ENCODE measurements around the gene PLEKHA8. TPM values are rescaled to one million over a fixed set of nuclear protein-coding genes. Genes with fewer than 3 reads are reported as not detected.

Gene PLEKHA8
- total RNA-seq, 2 donors from 2014 or later, result 11.7 to 14.9 TPM

GRCh38 chr7:30023524-30023923 is 4.7 kb upstream of the PLEKHA8 start:
- Histone ChIP-seq H3K4me3 (no peak overlapping the region), H3K36me3 (no peaks in the 10 kb centered on the region), H3K4me1 (peaks cover 6% of the 10 kb centered on the region), H3K27ac (no peak overlapping the region), H3K9ac (ENCODE audit: low read depth in 2 of 2, low read length in 2 of 2) (no peak overlapping the region), H3K27me3 (no peaks in the 10 kb centered on the region), H3K9me3 (no peaks in the 10 kb centered on the region)
- intact Hi-C loops (cut with DNase I), result no loop called here
- TF ChIP-seq, protein P1, sequence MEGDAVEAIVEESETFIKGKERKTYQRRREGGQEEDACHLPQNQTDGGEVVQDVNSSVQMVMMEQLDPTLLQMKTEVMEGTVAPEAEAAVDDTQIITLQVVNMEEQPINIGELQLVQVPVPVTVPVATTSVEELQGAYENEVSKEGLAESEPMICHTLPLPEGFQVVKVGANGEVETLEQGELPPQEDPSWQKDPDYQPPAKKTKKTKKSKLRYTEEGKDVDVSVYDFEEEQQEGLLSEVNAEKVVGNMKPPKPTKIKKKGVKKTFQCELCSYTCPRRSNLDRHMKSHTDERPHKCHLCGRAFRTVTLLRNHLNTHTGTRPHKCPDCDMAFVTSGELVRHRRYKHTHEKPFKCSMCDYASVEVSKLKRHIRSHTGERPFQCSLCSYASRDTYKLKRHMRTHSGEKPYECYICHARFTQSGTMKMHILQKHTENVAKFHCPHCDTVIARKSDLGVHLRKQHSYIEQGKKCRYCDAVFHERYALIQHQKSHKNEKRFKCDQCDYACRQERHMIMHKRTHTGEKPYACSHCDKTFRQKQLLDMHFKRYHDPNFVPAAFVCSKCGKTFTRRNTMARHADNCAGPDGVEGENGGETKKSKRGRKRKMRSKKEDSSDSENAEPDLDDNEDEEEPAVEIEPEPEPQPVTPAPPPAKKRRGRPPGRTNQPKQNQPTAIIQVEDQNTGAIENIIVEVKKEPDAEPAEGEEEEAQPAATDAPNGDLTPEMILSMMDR (IDR thresholded peaks at IDR 0.05), result no peak
- DNase-seq, result no peak

- intact Hi-C loops (cut with DNase I), result no loop called here
Measured at GRCh38 chr7:30026229-30027064, 1.8 kb upstream of the PLEKHA8 start, which contains the start of gene FKBP14. Gene FKBP14 (minus strand): TSS chr7:30026702. CDS start chr7:30026508, 194 bp downstream.

GRCh38 chr7:30027065-30027456 is 1.2 kb upstream of the PLEKHA8 start:
- intact Hi-C loops (cut with DNase I), result no loop called here
- peak overlapping the region; percentile 57 to 92 for H3K9ac ChIP-seq (ENCODE audit: low read depth in 2 of 2, low read length in 2 of 2)
- H3K4me3 ChIP-seq, result peak overlapping the region; percentile 93
- H3K27me3 ChIP-seq, result no peaks in the 10 kb centered on the region
- no peaks in the 10 kb centered on the region for H3K9me3 ChIP-seq
- peak overlapping the region; percentile 91 for H3K27ac ChIP-seq
- H3K36me3 ChIP-seq, result no peaks in the 10 kb centered on the region
- no peak for DNase-seq
- peaks cover 14% of the 10 kb centered on the region for H3K4me1 ChIP-seq
- TF ChIP-seq, protein P1 (IDR thresholded peaks at IDR 0.05), result no peak

More at GRCh38 chr7:30026229-30027064, 1.8 kb upstream of the PLEKHA8 start, which contains the start of gene FKBP14:
- Histone ChIP-seq H3K27me3 (no peaks in the 10 kb centered on the region), H3K27ac (peak within 1 kb of the TSS; percentile 91), H3K4me3 (peak within 1 kb of the TSS; percentile 93), H3K9me3 (no peaks in the 10 kb centered on the region), H3K4me1 (peaks cover 14% of the 10 kb centered on the region), H3K9ac (ENCODE audit: low read depth in 2 of 2, low read length in 2 of 2) (peak within 1 kb of the TSS; percentile 68 to 92), H3K36me3 (no peaks in the 10 kb centered on the region)
- TF ChIP-seq, protein P1 (IDR thresholded peaks at IDR 0.05), result no peak
- peak; percentile 98 for DNase-seq

DNA sequence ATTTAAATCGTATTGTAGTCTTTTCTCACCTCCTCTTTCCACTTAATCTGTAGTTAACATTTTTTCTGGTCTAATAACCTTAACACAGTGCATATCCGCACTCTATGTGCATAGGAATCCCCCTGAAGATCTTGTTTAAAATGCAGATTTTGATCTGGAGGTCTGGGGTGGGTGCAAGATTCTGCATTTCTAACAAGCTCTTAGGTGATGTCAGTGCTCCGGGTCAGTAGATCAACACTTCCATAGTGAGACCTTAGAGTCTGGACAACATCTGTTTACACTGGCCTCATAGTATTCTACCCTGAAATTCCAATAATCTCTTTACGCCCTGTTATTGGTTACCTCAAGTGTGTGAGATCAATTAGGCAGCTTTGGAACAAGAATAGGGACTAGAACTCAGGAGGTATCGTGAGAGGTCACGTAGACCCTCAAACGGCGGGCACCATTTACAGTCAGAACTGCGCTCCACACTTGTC is 434 bp upstream of the PLEKHA8 start:
- Histone ChIP-seq H3K9me3 (no peaks in the 10 kb centered on the region), H3K4me1 (peaks cover 21% of the 10 kb centered on the region), H3K27ac (peak overlapping the region; percentile 91), H3K36me3 (no peaks in the 10 kb centered on the region), H3K9ac (ENCODE audit: low read depth in 2 of 2, low read length in 2 of 2) (peak overlapping the region; percentile 37 to 92), H3K27me3 (no peaks in the 10 kb centered on the region), H3K4me3 (peak overlapping the region; percentile 93)
- no peak for DNase-seq
- TF ChIP-seq, protein P1 (IDR thresholded peaks at IDR 0.05), result no peak
- intact Hi-C loops (cut with DNase I), result no loop called here

GRCh38 chr7:30028749-30029635 is 780 bp downstream of the PLEKHA8 start:
- Histone ChIP-seq H3K36me3 (no peaks in the 10 kb centered on the region), H3K27ac (peak overlapping the region; percentile 91), H3K27me3 (no peaks in the 10 kb centered on the region), H3K4me1 (peaks cover 23% of the 10 kb centered on the region), H3K4me3 (peak overlapping the region; percentile 93), H3K9ac (ENCODE audit: low read depth in 2 of 2, low read length in 2 of 2) (peak overlapping the region; percentile 88 to 92), H3K9me3 (no peaks in the 10 kb centered on the region)
- intact Hi-C loops (cut with DNase I), result no loop called here
- TF ChIP-seq, protein P1 (IDR thresholded peaks at IDR 0.05), result no peak
- DNase-seq, result peak; percentile 63
